Activated effector memory CD4-positive, alpha-beta T cell treated with Interleukin-2 at 50 U/mL for 16 hours (primary cell): ENCODE measurements around the gene CEACAM19.
"Not testable (repeated sequence)": the region's sequence is repeated elsewhere in the genome, so short reads cannot be mapped to it uniquely, and the experiment has no call there.

Source experiments
- DNase-seq: peaks from one replicate; pipeline ENCODE4 v3.0.0-alpha.2; 2020

The CEACAM19 gene, protein sequence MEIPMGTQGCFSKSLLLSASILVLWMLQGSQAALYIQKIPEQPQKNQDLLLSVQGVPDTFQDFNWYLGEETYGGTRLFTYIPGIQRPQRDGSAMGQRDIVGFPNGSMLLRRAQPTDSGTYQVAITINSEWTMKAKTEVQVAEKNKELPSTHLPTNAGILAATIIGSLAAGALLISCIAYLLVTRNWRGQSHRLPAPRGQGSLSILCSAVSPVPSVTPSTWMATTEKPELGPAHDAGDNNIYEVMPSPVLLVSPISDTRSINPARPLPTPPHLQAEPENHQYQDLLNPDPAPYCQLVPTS

GRCh38 chr19:44671400-44671799 lies at the start of gene CEACAM19:
Gene CEACAM19 (plus strand): TSS chr19:44671482. CDS start chr19:44671932, 450 bp downstream.
- no peak for DNase-seq

GRCh38 chr19:44623080-44623479 lies 48.2 kb upstream of the CEACAM19 start:
- no peak for DNase-seq

GRCh38 chr19:44623626-44624025 lies 47.7 kb upstream of the CEACAM19 start:
- no peak for DNase-seq

GRCh38 chr19:44624840-44625354 lies 46.4 kb upstream of the CEACAM19 start:
- no peak for DNase-seq

DNA sequence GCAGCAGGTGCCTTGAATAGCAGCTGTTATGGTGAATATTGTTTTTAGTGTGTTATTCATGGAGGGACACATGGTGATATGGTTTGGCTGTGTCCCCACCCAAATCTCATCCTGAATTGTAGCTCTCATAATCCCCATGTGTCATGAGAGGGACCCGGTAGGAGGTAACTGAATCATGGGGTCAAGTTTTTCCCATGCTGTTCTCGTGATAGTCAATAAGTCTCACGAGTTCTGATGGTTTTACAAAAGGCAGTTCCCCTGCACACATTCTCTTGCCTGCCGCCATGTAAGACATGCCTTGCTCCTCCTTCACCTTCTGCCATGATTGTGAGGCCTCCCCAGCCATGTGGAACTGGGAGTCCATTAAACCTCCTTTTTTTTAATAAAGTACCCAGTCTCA lies 45.6 kb upstream of the CEACAM19 start:
- DNase-seq, result not testable (repeated sequence)

- DNase-seq, result no peak
Observed at GRCh38 chr19:44626048-44626624, 45.1 kb upstream of the CEACAM19 start.

GRCh38 chr19:44627631-44628030 lies 43.7 kb upstream of the CEACAM19 start:
- DNase-seq, result no peak

GRCh38 chr19:44628793-44629192 lies 42.5 kb upstream of the CEACAM19 start:
- DNase-seq, result no peak

DNA sequence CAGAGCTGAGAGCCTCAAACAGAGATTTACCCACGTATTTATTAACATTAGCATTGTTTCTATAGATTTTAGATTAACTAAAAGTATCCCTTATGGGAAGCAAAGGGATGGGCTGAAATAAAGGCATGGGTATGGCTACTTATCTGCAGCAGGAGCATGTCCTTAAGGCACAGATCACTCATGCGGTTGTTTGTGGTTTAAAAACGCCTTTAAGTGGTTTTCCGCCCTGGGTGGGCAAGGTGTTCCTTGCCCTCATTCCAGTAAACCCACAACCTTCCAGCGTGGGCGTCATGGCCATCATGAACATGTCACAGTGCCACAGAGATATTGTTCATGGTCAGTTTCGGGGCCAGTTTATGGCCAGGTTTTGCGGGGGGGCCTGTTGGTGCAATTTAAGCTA lies 39.7 kb upstream of the CEACAM19 start:
- not testable (repeated sequence) for DNase-seq

- not testable (repeated sequence) for DNase-seq
Observed at GRCh38 chr19:44634058-44634457, 37.2 kb upstream of the CEACAM19 start.

DNA sequence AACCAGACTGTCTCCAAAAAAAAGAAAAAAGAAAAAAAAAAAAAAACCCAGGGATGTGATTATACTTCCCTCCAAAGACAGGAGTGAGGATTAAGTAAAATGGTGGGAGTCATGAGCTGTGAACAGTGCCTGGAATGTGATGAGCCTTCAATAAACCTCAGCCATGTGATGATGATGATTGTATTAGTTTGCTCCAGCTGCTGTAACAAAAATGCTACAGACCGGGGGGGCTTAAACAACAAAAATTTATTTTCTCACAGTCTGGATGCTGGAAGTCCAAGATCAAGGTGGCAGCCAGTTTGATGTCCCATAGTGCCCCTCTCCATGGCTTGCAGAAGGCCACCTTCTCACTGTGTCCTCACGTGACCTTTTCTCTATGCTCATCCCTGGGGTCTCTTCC lies 36.5 kb upstream of the CEACAM19 start:
- no peak for DNase-seq

DNA sequence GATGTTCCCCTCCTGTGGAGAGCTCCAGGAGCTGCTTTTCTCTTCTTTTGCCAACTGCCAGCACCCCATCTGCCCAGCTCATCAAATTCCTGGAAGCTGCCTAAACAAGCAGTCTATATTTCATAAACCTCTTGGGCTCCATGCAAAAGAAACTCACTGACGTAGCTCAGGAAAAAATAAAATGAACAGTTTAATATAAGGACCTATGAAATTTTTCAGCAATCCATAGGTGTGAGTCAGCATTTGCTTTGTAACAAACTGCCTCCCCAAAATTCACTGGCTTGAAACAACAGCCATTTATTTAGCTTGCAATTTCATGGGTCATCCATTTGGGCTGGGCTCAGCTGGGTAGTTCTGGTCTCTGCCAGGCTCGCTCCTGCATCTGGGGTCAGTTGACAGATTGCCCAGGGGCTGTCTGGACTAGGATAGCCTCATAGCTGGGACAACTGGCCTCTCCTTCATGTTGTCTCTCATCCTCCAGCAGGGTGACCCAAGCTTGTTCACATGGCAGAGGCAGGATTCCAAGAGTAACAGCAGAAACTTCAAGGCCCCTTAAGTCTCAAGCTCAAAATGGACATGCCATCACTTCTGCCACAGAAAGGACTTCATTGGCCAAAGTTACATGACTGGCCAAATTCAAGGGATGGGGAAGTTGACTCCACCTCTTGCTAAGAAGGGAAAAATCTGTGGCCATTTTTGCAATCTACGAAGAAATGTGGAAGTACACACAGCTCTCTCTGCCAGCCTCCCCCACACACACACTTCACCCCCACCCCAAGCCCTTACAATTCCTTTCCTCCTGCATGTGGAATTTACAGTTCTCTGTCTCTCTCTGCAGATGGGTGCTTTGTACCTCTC lies 35.5 kb upstream of the CEACAM19 start:
- DNase-seq, result no peak

DNA sequence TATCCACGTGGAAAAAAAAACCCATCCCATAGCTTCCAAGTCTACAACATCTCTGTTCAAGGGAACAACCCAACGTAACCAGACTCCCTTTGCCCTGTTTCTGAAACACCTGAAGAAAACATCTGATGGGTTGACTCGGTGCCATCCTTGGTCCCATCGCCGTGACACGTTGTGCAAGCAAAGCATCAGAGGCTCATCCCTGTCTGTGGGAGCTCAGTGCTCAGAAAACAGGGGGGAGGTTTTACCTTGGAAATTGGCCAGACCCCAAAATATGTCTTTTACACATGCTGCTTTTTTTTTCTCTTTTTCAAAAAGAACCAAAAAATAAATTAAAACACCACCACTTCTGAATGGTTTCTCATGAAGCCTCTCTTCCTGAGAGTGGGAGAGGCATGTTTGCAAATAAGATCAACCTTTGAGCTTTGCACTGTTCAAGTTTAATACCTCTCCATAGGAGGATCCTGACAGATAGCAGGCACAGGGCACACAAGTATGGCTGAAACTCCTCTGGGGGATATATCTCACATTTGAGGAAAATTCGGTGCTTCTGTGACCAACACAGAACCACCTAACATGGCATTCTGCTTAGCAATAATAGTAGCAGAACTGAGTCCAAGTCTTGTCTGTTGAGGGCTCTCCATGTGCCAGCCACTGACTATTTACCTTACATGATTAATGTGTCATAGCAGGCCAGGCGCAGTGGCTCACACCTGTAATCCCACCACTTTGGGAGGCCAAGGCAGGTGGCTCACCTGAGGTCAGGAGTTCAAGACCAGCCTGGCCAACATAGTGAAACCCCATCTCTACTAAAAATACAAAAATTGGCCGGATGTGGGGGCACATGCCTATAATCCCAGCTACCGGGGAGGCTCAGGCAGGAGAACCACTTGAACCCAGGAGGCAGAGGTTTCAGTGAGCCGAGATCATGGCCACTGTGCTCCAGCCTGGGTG lies 34.6 kb upstream of the CEACAM19 start:
- DNase-seq, result no peak

DNA sequence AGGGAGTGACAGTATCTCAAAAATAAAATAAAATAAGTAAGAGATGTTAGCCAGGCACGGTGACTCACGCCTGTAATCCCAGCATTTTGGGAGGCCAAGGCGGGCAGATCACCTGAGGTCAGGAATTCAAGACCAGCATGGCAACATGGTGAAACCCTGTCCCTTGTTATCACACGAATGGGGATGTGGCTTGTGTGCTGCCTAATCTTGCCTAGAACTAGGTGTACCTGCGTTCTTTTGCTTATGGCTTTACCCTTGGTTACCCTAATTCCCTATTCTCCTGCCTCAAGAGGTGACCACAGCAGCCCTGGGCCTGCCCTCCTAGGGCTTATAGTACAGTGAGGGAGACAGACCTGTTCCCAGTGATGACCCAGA lies 33.9 kb upstream of the CEACAM19 start:
- no peak for DNase-seq

DNA sequence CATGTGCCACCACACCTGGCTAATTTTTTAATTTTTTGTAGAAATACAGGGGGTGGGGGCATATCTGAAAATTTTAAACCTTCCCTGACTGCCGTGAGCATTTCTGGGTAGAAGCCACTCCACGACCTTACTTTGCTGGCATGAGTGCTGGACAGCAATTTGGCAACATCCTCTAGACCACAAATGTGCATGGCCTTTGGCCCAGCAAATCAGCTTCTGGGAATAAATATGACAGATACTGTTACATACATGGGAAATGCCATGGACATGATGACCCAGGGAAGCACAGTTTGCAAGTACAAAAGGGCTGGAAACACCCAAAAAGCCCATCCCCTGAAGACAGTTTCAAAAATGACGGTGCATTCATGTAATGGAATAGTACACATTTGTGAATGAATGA lies 30.8 kb upstream of the CEACAM19 start:
- DNase-seq, result no peak

- no peak for DNase-seq
Observed at GRCh38 chr19:44641501-44642265, 29.6 kb upstream of the CEACAM19 start.

GRCh38 chr19:44642377-44642776 lies 28.9 kb upstream of the CEACAM19 start:
- no peak for DNase-seq

- DNase-seq, result no peak
Observed at GRCh38 chr19:44643605-44644401, 27.5 kb upstream of the CEACAM19 start, which contains the start of gene PVR. Gene PVR (plus strand): TSS chr19:44643910. CDS start chr19:44644097, 187 bp downstream.

DNA sequence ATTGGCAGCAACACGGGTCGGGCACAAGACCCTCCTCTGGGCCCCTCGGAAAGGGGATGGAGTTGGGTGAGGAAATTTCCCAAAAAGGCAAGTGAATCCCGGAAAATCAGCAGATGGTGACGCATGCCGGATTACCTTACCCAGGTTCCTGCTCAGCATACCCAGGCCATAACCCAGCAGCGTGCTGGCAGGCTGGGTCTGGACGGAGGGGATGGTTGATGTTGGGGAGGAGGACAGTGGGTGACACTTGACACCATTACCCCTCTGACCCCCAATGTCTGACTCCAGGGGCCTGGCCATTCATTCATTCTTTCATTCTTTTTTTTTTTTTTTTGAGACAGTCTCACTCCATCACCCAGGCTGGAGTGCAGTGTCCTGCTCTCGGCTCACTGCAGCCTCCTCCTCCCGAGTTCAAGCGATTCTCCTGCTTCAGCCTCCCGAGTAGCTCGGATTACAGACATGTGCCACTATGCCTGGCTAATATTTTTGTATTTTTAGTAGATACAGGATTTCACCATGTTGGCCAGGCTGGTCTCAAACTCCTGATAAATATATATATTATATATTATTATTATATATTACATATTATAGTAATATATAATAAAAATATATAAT lies 26.8 kb upstream of the CEACAM19 start:
- DNase-seq, result no peak

DNA sequence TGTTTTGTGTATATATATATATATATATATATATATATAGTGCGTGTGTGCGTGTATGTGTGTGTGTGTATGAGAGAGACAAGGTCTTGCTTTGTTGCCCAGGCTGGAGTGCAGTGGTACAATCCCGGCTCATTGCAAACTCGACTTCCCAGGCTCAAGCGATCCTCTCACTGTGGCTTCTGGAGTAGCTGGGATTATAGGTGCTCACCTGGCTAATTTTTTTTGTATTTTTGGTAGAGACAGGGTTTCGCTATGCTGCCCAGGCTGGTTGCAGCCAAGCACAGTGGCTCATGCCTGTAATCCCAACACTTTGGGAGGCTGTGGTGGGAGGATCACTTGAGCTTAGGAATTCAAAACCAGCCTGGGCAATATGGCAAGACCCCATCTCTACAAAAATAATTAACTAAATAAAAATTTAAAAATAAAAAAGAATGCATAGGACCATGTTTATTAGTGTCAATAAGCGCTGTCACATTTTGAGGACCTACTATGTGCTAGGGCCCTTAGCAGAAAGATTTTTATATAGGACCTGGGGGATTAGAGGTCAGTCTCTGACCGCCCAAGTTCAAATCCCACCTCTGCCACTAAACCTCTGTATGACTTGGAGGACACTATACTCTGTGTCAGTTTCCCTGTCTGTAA lies 25.8 kb upstream of the CEACAM19 start:
- no peak for DNase-seq
